ENCODE measurements around the gene ADAT3.

Gene ADAT3

DNA sequence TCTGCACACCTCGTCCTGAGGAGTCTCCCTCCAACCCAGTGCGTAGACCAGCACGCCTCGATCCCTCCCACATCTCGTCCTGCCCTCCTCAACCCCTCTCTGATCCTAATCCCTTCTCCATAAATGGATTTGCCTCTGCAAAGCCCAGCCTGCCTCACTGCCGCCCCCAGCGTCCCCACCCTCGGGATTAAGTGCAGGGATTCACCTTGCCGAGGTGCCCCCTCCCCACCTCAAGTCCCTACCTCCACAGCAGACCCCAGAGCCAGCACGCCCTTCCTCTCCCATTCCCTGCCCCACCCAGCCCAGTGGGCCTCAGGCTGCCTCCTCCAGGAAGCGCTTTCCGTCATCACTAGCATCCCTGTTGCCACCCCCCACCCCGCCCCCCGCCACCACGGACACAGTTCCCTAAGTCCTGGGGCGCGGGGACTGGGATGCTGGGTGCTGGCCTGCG lies 45.8 kb upstream of the ADAT3 start:
- TF ChIP-seq TARDBP (IDR thresholded peaks at IDR 0.05), result no peak
- no peak for TF ChIP-seq LEF1 (IDR thresholded peaks at IDR 0.05; ENCODE audit: borderline replicate concordance)
- TF ChIP-seq FOXK2 (IDR thresholded peaks at IDR 0.05), result no peak
- no peak for TF ChIP-seq L3MBTL2 (conservative IDR thresholded peaks at IDR 0.05)
- no peak for TF ChIP-seq CTBP1 (IDR thresholded peaks at IDR 0.05; ENCODE audit: borderline replicate concordance)
- no peak for TF ChIP-seq ELF4 (IDR thresholded peaks at IDR 0.05)
- TF ChIP-seq SP1 (IDR thresholded peaks at IDR 0.05), result no peak
- DNase-seq (ENCODE audit: extremely low spot score), result no peak
- ChIA-PET POLR2A (no interaction called here), CTCF (no interaction called here)

DNA sequence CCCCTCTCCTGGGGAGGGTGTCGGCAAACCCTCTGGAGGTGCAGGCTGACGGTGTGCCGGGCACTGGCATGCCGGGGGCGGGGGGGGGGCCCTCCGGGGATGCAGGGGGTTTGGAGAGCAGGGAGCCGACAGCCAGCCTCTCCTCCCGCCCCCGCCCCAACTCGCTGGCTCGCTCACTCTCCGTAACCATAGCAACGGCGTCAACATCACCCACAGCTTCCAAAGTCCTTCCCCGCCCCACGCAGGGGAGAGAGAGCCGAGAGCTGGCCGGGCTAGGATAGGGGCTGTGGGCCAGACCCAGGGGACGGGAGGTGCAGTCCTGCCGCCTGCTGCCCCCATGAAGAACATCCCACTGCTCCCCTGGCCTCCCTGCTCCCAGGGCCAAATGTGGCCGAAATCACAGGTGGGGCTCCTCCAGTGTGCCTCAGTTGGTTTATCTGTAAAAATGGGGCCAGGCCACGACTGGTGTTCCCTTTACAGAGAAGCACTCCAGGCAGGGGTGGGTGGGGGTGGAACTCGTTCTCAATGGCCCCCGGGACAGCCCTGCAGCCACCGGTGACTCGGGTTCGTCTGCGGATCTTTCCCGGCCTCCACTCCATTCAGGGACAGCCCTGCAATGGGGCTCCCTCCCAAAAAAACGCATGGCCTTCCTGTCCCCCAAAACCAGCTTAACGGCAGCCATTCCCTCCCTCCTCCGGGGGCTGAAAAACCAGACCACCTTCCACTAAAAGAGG lies 45.0 kb upstream of the ADAT3 start:
- POLR2A ChIA-PET, result no interaction called here

GRCh38 chr19:1860821-1861598 lies 44.2 kb upstream of the ADAT3 start:
- ChIA-PET CTCF (no interaction called here), POLR2A (no interaction called here)
- DNase-seq (ENCODE audit: extremely low spot score), result no peak
- TF ChIP-seq SP1 (IDR thresholded peaks at IDR 0.05) (no peak), ZNF384 (IDR thresholded peaks at IDR 0.05) (no peak), PKNOX1 (IDR thresholded peaks at IDR 0.05) (no peak), SUZ12 (IDR thresholded peaks at IDR 0.05) (no peak), NFRKB (IDR thresholded peaks at IDR 0.05) (no peak), CTBP1 (IDR thresholded peaks at IDR 0.05; ENCODE audit: borderline replicate concordance) (no peak), FOXK2 (IDR thresholded peaks at IDR 0.05) (no peak), BHLHE40 (IDR thresholded peaks at IDR 0.05; ENCODE audit: borderline replicate concordance) (no peak)

More for the DNA sequence above, 45.0 kb upstream of the ADAT3 start:
- TF ChIP-seq ELF4 (IDR thresholded peaks at IDR 0.05) (no peak), FOXM1 (IDR thresholded peaks at IDR 0.05; ENCODE audit: borderline replicate concordance) (no peak), L3MBTL2 (conservative IDR thresholded peaks at IDR 0.05) (no peak), HDGF (IDR thresholded peaks at IDR 0.05; ENCODE audit: borderline replicate concordance) (no peak), ZNF384 (IDR thresholded peaks at IDR 0.05) (no peak), CTBP1 (IDR thresholded peaks at IDR 0.05; ENCODE audit: borderline replicate concordance) (no peak), FOXA1 (IDR thresholded peaks at IDR 0.05) (no peak), BHLHE40 (IDR thresholded peaks at IDR 0.05; ENCODE audit: borderline replicate concordance) (no peak), FOXK2 (IDR thresholded peaks at IDR 0.05) (no peak), TARDBP (IDR thresholded peaks at IDR 0.05) (no peak), ARNT (IDR thresholded peaks at IDR 0.05) (no peak), SP1 (IDR thresholded peaks at IDR 0.05) (no peak), NFRKB (IDR thresholded peaks at IDR 0.05) (no peak), PKNOX1 (IDR thresholded peaks at IDR 0.05) (no peak), SUZ12 (IDR thresholded peaks at IDR 0.05) (no peak), LEF1 (IDR thresholded peaks at IDR 0.05; ENCODE audit: borderline replicate concordance) (no peak)
- DNase-seq (ENCODE audit: extremely low spot score), result peak; percentile 54
- CTCF ChIA-PET, result no interaction called here

DNA sequence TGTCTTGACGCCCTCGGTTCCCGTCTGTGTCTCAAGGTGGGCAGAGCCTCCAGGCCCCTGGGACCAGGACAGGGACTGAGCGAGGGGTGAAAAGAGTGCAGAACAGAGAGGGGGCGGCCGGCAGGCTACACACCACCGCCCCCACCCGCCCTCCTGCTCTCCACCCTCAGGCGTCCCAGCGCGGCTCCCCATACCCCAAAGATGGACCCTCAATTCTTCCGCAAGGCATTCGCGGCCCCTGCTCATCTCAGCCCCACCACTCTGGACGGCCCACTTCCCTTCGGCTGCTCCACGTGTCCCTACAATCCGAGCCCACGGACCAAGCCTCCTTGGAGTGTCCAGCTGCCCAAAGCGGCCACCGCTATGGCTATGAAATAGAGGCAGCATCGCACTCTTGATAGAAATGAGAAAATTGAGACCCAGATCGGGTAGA lies 43.6 kb upstream of the ADAT3 start:
- POLR2A ChIA-PET, result no interaction called here
- CTCF ChIA-PET, result no interaction called here

GRCh38 chr19:1862068-1862423 lies 43.2 kb upstream of the ADAT3 start:
- ChIA-PET POLR2A (no interaction called here), CTCF (no interaction called here)
- no peak for DNase-seq (ENCODE audit: extremely low spot score)
- no peak for TF ChIP-seq PKNOX1 (IDR thresholded peaks at IDR 0.05)
- no peak for TF ChIP-seq FOXK2 (IDR thresholded peaks at IDR 0.05)
- TF ChIP-seq SUZ12 (IDR thresholded peaks at IDR 0.05), result no peak
- TF ChIP-seq ZNF384 (IDR thresholded peaks at IDR 0.05), result no peak
- TF ChIP-seq BHLHE40 (IDR thresholded peaks at IDR 0.05; ENCODE audit: borderline replicate concordance), result no peak
- TF ChIP-seq ELF4 (IDR thresholded peaks at IDR 0.05), result no peak
- no peak for TF ChIP-seq ARNT (IDR thresholded peaks at IDR 0.05)

More for the DNA sequence above, 43.6 kb upstream of the ADAT3 start:
- DNase-seq (ENCODE audit: extremely low spot score), result no peak
- TF ChIP-seq SP1 (IDR thresholded peaks at IDR 0.05) (no peak), TARDBP (IDR thresholded peaks at IDR 0.05) (no peak), NFRKB (IDR thresholded peaks at IDR 0.05) (no peak), ARNT (IDR thresholded peaks at IDR 0.05) (no peak), FOXK2 (IDR thresholded peaks at IDR 0.05) (no peak), HDGF (IDR thresholded peaks at IDR 0.05; ENCODE audit: borderline replicate concordance) (no peak), BHLHE40 (IDR thresholded peaks at IDR 0.05; ENCODE audit: borderline replicate concordance) (no peak), CTBP1 (IDR thresholded peaks at IDR 0.05; ENCODE audit: borderline replicate concordance) (no peak), ZNF384 (IDR thresholded peaks at IDR 0.05) (no peak), SUZ12 (IDR thresholded peaks at IDR 0.05) (no peak), LEF1 (IDR thresholded peaks at IDR 0.05; ENCODE audit: borderline replicate concordance) (no peak)

Measured in HEK293T (cell line).